Mesenchymal stem cell (in vitro differentiated cells and primary cell): ENCODE measurements around the gene MUC5AC.
"Not testable (repeated sequence)": the region's sequence is repeated elsewhere in the genome, so short reads cannot be mapped to it uniquely, and the experiment has no call there.

ENCODE experiments used
- DNase-seq: peaks from one replicate; pipeline ENCODE4 v3.0.0-alpha.2; 2013
- H2AFZ ChIP-seq: one replicate; pipeline ENCODE4 v1.6.1; 2013; ENCODE audit warnings: low read depth, mild to moderate bottlenecking, control low read depth, inconsistent platforms, low read length, moderate library complexity
- H2AK5ac ChIP-seq: 2 replicates; pipeline ENCODE4 v1.6.1; 2013; ENCODE audit warnings: low read length, moderate library complexity, mild to moderate bottlenecking, inconsistent platforms; ENCODE audit not compliant: severe bottlenecking
- H2BK120ac ChIP-seq: one replicate; pipeline ENCODE4 v1.6.1; 2013; ENCODE audit warnings: low read depth, mild to moderate bottlenecking, inconsistent platforms, low read length, moderate library complexity
- H2BK12ac ChIP-seq, 2 experiments: one replicate each; pipeline ENCODE4 v1.6.1; 2013; ENCODE audit warnings: inconsistent platforms in 2 of 2, low read length in 2 of 2, mild to moderate bottlenecking in 2 of 2, moderate library complexity in 2 of 2, control low read depth in 1 of 2
- H2BK15ac ChIP-seq: one replicate; pipeline ENCODE4 v1.6.1; 2013; ENCODE audit warnings: mild to moderate bottlenecking, low read depth, inconsistent platforms; ENCODE audit not compliant: poor library complexity, severe bottlenecking
- H2BK5ac ChIP-seq: 2 replicates; pipeline ENCODE4 v1.6.1; 2013; ENCODE audit warnings: low read depth, mild to moderate bottlenecking, low read length, control low read depth, inconsistent platforms; ENCODE audit not compliant: poor library complexity, severe bottlenecking
- H3K14ac ChIP-seq, 2 experiments: one replicate each; pipeline ENCODE4 v1.6.1; 2013; ENCODE audit warnings: inconsistent platforms in 2 of 2, low read length in 2 of 2, control low read depth in 1 of 2, mild to moderate bottlenecking in 1 of 2, moderate library complexity in 1 of 2
- H3K18ac ChIP-seq, 2 experiments: one replicate each; pipeline ENCODE4 v1.6.1; 2013; ENCODE audit warnings: inconsistent platforms in 2 of 2, low read length in 2 of 2, control low read depth in 1 of 2, low read depth in 1 of 2, mild to moderate bottlenecking in 1 of 2
- H3K23ac ChIP-seq, 2 experiments: one replicate each; pipeline ENCODE4 v1.6.1; 2013; ENCODE audit warnings: inconsistent platforms in 2 of 2, low read length in 2 of 2, mild to moderate bottlenecking in 2 of 2, moderate library complexity in 2 of 2, control low read depth in 1 of 2
- H3K27ac ChIP-seq: 2 replicates; pipeline ENCODE4 v1.5.1; 2013; ENCODE audit warnings: mild to moderate bottlenecking, moderate library complexity, low read length, control low read depth, inconsistent platforms; ENCODE audit not compliant: poor library complexity, severe bottlenecking
- H3K27me3 ChIP-seq, 2 experiments: 2 replicates each; pipeline versions ENCODE4 v1.6.1 to v1.7.0; 2013; ENCODE audit warnings: low read length in 2 of 2, mild to moderate bottlenecking in 2 of 2, moderate library complexity in 2 of 2, control low read depth in 1 of 2, inconsistent platforms in 1 of 2; ENCODE audit not compliant: control insufficient read depth in 1 of 2, insufficient read depth in 1 of 2
- H3K36me3 ChIP-seq, 2 experiments: 2 replicates each; pipeline versions ENCODE4 v1.6.1 to v1.7.0; 2013; ENCODE audit warnings: low read length in 2 of 2, control low read depth in 1 of 2, inconsistent platforms in 1 of 2, low read depth in 1 of 2, mild to moderate bottlenecking in 1 of 2; ENCODE audit not compliant: insufficient read depth in 2 of 2, control insufficient read depth in 1 of 2
- H3K4ac ChIP-seq, 2 experiments: one replicate each; pipeline ENCODE4 v1.6.1; 2013; ENCODE audit warnings: inconsistent platforms in 2 of 2, low read length in 2 of 2, mild to moderate bottlenecking in 2 of 2, moderate library complexity in 2 of 2, control low read depth in 1 of 2, low read depth in 1 of 2
- H3K4me1 ChIP-seq: 2 replicates; pipeline ENCODE4 v1.6.1; 2013; ENCODE audit warnings: low read depth, low read length, control low read depth; ENCODE audit not compliant: control insufficient read depth, insufficient read depth
- H3K4me2 ChIP-seq: 2 replicates; pipeline ENCODE4 v1.6.1; 2013; ENCODE audit warnings: low read length, mild to moderate bottlenecking, inconsistent platforms; ENCODE audit not compliant: poor library complexity, severe bottlenecking
- H3K4me3 ChIP-seq, 2 experiments: 2 replicates each; pipeline versions ENCODE4 v1.5.1 to v1.7.0; 2013; ENCODE audit warnings: low read length in 2 of 2, mild to moderate bottlenecking in 2 of 2, control low read depth in 1 of 2, low read depth in 1 of 2; ENCODE audit not compliant: insufficient read depth in 1 of 2
- H3K79me1 ChIP-seq: replicated peaks from 2 replicates; pipeline ENCODE4 v1.6.1; 2013; ENCODE audit warnings: mild to moderate bottlenecking, control low read depth, low read length, inconsistent platforms; ENCODE audit not compliant: poor library complexity, severe bottlenecking
- H3K9ac ChIP-seq: 2 replicates; pipeline ENCODE4 v1.7.0; 2013; ENCODE audit warnings: mild to moderate bottlenecking, low read length, moderate library complexity
- H3K9me3 ChIP-seq: 2 replicates; pipeline ENCODE4 v1.7.0; 2013; ENCODE audit warnings: mild to moderate bottlenecking, low read length; ENCODE audit not compliant: control insufficient read depth
- H4K8ac ChIP-seq: one replicate; pipeline ENCODE4 v1.6.1; 2013; ENCODE audit warnings: inconsistent platforms, mild to moderate bottlenecking, low read length, moderate library complexity
- H4K91ac ChIP-seq: one replicate; pipeline ENCODE4 v1.6.1; 2013; ENCODE audit warnings: mild to moderate bottlenecking, low read length, inconsistent platforms
- WGBS: methylation state at CpG from one replicate; pipeline ENCODE4 v1.1.7; 2013; ENCODE audit warnings: mixed read lengths; 5-methylcytosine and 5-hydroxymethylcytosine counted together

MUC5AC gene

DNA sequence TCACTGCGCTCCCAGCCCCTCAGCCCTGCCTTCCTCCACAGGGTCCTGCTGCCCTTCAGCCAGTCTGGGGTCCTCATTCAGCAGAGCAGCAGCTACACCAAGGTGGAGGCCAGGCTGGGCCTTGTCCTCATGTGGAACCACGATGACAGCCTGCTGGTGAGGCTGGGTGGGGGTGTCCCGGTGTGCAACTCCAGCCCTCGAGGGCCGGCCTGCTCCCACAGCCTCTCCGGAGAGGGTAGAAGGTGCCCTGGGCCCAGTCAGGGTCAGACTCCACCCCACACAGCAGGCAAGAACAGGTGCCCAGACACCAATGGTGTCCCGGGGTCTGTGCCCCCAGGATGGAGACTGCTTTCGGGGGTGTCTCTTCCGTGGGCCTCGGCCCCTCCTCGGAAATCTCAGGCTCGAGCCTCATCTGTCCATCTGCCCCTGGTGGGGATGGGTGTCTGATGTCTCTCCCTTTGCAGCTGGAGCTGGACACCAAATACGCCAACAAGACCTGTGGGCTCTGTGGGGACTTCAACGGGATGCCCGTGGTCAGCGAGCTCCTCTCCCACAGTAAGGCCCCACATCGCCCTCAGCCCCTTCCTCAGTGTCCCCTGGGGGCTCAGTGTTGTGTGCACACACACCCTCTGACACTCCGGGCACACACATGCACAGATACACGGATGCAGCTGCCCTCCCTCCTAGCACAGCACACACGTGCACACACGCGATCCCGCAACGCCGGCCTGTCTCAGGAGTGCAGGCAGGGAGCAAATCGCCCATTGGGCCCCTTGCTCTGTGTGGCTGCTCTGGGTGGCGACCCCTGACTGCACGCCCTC lies 4.9 kb downstream of the MUC5AC start:
- Histone ChIP-seq H3K4me1 (peaks cover 9% of the 10 kb centered on the region), H2BK15ac (no peak overlapping the region), H3K4ac (no peak overlapping the region), H3K18ac (no peak overlapping the region), H3K27me3 (peaks cover 0 to 44% of the 10 kb centered on the region in 2 experiments), H2BK120ac (no peak overlapping the region), H2BK5ac (no peak overlapping the region), H4K91ac (peak overlapping the region; percentile 21), H3K79me1 (no peaks in the 10 kb centered on the region), H3K36me3 (no peaks in the 10 kb centered on the region), H2BK12ac (no peak overlapping the region), H3K27ac (no peak overlapping the region), H4K8ac (no peak overlapping the region), H3K4me2 (no peak overlapping the region), H3K14ac (no peak overlapping the region), H3K9me3 (no peaks in the 10 kb centered on the region), H3K4me3 (no peak overlapping the region), H3K9ac (no peak overlapping the region), H2AFZ (no peak overlapping the region), H2AK5ac (no peak overlapping the region), H3K23ac (no peak overlapping the region)
- DNase-seq: no peak
- 78% methylated on average over 28 of the region's 28 CpGs for WGBS

DNA sequence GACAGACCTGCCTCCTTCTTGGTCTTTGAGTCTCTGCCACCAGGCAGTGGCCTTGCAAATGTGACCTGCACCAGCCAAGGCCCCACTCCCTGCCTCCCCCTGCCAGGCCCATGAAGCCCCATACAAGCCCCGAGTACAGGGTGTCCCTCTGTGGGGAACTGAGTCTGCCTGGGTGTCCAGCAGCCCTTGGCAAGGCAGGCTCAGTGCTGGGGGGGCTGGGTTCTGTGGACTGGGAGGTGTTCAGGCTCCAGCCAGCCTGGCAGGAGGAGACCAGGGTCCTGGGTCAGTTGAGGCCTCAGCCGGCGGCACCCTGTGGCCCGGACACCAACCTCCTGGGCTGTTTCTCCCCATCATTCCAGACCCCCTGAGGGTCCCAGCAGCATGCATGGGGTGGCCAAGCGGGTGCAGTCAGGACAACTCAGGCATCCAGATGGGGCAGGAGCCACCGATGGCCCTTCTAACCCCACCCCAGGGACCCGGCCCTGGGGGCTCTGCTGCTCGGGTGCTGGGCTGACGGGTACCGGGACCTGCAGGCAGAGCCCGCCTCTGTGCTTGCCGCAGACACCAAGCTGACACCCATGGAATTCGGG lies 5.7 kb downstream of the MUC5AC start:
- no peak overlapping the region for H3K23ac ChIP-seq
- H3K4me3 ChIP-seq: no peak overlapping the region
- WGBS: 88% methylated on average over 12 of the region's 13 CpGs
- no peak overlapping the region for H3K27ac ChIP-seq
- peaks cover 0 to 42% of the 10 kb centered on the region in 2 experiments for H3K27me3 ChIP-seq
- peaks cover 2% of the 10 kb centered on the region for H3K4me1 ChIP-seq
- H2AK5ac ChIP-seq: no peak overlapping the region
- no peak overlapping the region for H3K14ac ChIP-seq
- H2BK120ac ChIP-seq: no peak overlapping the region
- H2AFZ ChIP-seq: no peak overlapping the region
- DNase-seq: no peak
- no peak overlapping the region for H3K4me2 ChIP-seq
- no peaks in the 10 kb centered on the region for H3K36me3 ChIP-seq
- no peak overlapping the region for H4K91ac ChIP-seq
- no peak overlapping the region for H3K9ac ChIP-seq
- H2BK5ac ChIP-seq: no peak overlapping the region
- no peak overlapping the region for H2BK12ac ChIP-seq
- H3K4ac ChIP-seq: no peak overlapping the region
- H3K79me1 ChIP-seq: no peaks in the 10 kb centered on the region
- H3K9me3 ChIP-seq: no peaks in the 10 kb centered on the region
- H4K8ac ChIP-seq: no peak overlapping the region
- H2BK15ac ChIP-seq: no peak overlapping the region
- no peak overlapping the region for H3K18ac ChIP-seq

DNA sequence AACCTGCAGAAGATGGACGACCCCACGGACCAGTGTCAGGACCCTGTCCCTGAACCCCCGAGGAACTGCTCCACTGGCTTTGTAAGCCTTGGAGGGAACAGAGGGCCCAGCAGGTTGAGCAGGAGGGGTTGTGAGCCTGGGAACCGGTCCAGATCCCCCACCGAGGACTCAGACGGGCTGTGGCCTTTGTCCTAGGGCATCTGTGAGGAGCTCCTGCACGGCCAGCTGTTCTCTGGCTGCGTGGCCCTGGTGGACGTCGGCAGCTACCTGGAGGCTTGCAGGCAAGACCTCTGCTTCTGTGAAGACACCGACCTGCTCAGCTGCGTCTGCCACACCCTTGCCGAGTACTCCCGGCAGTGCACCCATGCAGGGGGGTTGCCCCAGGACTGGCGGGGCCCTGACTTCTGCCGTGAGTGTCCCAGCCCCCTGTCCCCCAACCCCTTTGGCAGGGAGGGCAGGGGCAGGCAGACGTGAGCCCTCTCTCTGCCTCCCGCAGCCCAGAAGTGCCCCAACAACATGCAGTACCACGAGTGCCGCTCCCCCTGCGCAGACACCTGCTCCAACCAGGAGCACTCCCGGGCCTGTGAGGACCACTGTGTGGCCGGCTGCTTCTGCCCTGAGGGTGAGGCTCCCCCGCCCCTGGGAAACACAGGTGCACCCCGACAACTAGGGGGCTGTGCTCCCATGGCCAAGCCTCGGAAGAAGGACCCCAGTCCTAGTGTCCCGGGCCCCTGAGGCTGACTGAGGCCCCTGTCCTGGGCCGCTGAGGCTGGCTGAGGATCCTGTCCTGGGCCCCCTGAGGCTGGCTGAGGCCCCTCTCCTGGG lies 6.4 kb downstream of the MUC5AC start:
- no peak overlapping the region for H3K4me3 ChIP-seq

DNA sequence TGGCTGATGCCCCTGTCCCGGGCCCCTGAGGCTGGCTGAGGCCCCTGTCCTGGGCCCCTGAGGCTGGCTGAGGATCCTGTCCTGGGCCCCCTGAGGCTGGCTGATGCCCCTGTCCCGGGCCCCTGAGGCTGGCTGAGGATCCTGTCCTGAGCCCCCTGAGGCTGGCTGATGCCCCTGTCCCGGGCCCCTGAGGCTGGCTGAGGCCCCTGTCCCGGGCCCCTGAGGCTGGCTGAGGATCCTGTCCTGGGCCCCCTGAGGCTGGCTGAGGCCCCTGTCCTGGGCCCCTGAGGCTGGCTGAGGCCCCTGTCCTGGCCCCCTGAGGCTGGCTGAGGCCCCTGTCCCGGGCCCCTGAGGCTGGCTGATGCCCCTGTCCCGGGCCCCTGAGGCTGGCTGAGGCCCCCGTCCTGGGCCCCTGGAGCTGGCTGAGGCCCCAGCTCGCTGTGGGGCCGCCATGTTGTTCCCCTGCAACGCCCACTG lies 7.1 kb downstream of the MUC5AC start:
- not testable (repeated sequence) for H3K23ac ChIP-seq, H3K9me3 ChIP-seq, H2AK5ac ChIP-seq, H3K14ac ChIP-seq, H3K4ac ChIP-seq, H4K8ac ChIP-seq, H2BK120ac ChIP-seq, H3K79me1 ChIP-seq, H4K91ac ChIP-seq, H3K18ac ChIP-seq, H2BK12ac ChIP-seq, H2AFZ ChIP-seq, H3K27ac ChIP-seq, DNase-seq, H3K4me1 ChIP-seq, H3K4me2 ChIP-seq, H2BK5ac ChIP-seq, H3K9ac ChIP-seq, H2BK15ac ChIP-seq, H3K36me3 ChIP-seq, H3K4me3 ChIP-seq
- WGBS: 73% methylated on average over 10 of the region's 10 CpGs
- H3K27me3 ChIP-seq: peaks cover 0 to 39% of the 10 kb centered on the region in 2 experiments

More for the DNA sequence above, 6.4 kb downstream of the MUC5AC start:
- Histone ChIP-seq H3K27ac (no peak overlapping the region), H2BK120ac (no peak overlapping the region), H3K18ac (no peak overlapping the region), H3K79me1 (no peaks in the 10 kb centered on the region), H3K9me3 (no peaks in the 10 kb centered on the region), H3K9ac (no peak overlapping the region), H2AFZ (no peak overlapping the region), H2BK12ac (no peak overlapping the region), H4K8ac (no peak overlapping the region), H3K36me3 (no peaks in the 10 kb centered on the region), H2AK5ac (no peak overlapping the region), H2BK5ac (no peak overlapping the region), H4K91ac (no peak overlapping the region), H2BK15ac (no peak overlapping the region), H3K23ac (no peak overlapping the region), H3K4me1 (peaks cover 2% of the 10 kb centered on the region), H3K14ac (no peak overlapping the region), H3K4me2 (no peak overlapping the region), H3K4ac (no peak overlapping the region), H3K27me3 (peaks cover 0 to 39% of the 10 kb centered on the region in 2 experiments)
- no peak for DNase-seq
- WGBS: 80% methylated on average over 28 of the region's 28 CpGs
